ENCODE data around the gene NHLRC4.

Gene NHLRC4

GRCh38 chr16:568401-569258, 1.8 kb downstream of the NHLRC4 start:
- DNase-seq: no peak

DNA sequence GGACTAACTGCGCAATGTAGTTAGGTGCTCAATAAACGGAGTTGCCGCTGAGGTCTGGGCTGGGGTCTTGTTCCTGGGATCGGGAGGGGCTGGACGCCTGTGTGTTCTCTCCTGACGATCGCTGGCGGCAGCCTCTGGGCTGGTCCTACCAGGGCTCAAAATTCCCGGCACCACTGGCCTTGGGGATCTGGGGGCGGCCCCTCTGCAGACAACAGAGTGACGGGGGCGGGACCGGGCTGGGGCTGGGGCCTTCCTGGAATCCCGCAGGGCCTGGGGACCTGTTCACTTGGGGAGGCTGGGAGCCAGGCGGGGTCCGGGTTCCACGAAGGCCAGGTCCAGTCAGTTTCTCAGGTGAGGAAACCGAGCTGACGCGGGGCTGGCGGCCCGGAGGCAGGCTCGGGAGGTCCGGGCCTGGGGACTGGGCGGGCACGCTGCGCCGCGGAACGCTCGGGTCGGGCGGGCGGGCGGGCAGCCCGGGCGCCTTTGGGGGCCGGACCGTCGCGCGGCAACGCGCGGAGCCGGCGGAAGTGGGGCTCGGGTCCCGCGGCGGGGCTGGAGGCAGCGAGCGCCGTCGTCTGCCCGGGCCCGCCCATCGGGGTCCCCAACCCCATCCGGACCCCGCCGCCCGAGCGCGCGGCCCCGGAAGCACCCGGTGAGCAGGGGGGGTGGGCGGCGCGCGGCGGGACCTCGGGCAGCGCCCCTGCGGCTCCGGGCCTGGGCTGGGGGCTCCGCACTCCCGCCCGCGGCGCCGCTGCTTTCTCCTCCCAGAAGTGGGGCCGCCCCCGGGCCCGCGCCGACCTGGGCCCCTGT, 2.8 kb downstream of the NHLRC4 start, which contains the start of gene PIGQ:
Gene PIGQ (plus strand): TSS at position 524 of the 810 bp plus-strand sequence. CDS start 4,107 bp downstream, outside the sequence.
- DNase-seq: peak; percentile 21

DNA sequence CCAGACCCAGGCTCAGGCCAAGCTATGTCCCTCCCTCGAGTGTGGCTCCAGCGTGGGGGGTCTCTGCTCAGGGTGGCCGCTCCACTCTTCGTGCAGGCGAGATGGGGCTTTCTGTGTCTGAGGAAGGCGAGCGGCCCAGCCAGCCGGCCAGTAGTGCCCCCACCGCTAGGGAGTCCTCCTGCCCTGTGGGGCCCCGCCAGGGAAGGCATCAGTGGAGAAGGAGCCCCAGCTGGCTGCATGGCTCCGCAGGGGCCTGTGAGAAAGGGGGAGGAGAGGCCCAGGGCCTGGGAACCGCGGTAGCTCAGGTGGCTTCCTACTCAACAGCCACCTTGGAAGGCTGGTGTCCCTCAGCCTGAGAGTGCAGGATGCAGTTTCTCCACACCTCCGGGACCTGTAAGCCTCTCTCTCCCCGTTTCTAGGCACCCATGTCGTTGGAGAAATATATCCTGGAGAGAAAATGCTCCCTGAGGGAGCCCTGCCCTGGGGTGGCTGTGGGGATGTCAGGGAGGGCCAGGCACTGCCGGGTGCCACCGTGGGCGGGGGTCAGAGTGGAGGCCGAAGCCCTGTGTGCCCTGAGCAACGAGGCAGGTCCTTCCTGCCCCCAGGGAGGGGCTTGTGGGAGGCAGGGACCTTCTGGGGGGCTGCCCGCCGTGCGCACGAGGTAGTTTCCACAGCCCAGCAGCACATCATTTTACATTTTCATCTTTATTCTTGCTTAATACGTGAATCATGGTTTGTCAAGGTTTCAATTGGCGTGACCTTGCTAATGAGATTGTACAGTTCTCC, 6.3 kb downstream of the NHLRC4 start:
- DNase-seq: no peak

GRCh38 chr16:574021-574760, 7.4 kb downstream of the NHLRC4 start:
- DNase-seq: no peak

DNA sequence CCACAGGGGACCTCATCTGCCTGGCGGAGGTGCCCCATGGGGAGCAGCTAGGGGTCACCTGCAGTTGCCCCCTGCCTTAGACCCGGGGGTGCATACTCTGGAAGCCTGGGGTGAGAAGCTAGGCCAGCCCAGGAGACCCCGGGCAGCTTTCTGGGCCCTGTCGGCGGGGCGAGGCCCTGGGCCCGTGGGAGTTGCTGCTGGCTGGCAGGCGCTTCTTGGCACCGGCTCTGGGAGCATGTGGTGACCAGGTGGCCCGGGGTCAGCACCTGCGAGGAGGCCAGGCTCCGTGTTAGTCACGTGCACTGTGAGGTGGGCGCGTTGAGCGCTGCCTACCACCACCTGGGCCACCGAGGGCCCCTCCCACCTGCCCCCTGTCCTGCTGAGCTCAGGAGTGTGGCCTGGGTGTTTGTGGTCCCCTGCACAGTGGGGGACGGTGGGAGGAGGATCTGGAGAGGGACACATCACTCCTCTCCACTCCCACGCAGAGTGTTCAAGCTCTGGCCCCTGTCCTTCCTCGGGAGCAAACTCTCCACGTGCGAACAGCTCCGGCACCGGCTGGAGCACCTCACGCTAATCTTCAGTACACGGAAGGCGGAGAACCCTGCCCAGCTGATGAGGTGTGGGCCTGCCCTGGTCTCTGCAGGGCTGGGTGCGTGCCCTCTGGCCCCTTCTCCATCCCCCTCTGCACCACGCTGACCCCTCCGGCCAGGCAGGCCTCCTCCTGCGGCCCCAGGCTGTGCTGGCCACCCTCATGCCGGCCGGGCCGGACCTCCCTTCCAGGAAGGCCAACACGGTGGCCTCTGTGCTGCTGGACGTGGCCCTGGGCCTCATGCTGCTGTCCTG, 8.8 kb downstream of the NHLRC4 start:
- DNase-seq: no peak

DNA sequence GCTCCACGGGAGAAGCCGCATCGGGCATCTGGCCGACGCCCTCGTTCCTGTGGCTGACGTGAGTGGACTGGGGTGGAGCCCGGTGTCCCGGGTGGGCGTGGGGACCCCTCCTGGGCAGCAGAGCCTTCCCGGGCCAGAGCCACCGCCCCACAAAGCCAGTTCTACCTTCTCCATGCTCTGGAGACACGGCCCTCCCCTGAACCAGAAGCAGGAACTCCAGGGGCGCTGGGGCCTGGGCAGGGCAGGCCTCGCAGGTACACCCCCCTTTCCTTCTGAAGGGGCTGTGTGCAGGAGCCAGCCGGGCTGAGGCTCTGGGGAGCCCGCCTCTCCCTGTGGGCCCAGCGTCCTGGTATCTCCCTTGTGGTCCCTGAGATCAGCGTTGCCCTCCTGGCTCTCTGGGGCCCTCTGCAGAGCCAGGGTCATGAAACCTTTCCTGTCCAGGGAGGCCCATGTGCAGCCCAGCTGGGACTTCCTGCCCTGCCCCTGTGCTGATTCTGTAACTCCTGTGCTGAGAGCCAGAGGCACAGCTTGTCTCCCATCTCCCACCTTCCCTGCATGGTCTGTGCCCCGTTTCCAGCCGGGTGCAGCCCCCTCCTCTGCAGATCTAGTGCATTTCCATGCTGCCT, 9.5 kb downstream of the NHLRC4 start:
- no peak for DNase-seq

- no peak for DNase-seq
Observed at GRCh38 chr16:576823-577201, 10.0 kb downstream of the NHLRC4 start.

DNA sequence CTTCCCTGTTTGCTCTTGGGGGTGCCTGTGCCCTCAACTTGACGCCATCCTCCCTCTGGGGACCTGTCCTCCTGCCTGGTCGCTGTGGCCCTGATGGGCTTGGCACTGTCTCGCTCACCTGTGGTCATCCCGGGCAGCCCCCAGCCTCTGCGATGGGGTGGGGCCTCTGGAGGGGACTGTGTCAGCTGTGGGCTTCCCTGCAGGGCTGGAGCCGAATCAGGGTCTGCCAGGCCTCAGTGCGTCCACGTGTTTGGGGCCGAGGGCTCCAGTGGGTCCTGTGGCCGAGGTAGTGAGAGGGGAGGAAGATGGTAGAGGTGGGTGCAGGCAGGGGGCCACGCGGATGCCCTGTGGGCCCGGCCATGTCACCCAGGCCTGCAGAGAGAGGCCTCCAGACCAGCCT, 11.0 kb downstream of the NHLRC4 start:
- no peak for DNase-seq

DNA sequence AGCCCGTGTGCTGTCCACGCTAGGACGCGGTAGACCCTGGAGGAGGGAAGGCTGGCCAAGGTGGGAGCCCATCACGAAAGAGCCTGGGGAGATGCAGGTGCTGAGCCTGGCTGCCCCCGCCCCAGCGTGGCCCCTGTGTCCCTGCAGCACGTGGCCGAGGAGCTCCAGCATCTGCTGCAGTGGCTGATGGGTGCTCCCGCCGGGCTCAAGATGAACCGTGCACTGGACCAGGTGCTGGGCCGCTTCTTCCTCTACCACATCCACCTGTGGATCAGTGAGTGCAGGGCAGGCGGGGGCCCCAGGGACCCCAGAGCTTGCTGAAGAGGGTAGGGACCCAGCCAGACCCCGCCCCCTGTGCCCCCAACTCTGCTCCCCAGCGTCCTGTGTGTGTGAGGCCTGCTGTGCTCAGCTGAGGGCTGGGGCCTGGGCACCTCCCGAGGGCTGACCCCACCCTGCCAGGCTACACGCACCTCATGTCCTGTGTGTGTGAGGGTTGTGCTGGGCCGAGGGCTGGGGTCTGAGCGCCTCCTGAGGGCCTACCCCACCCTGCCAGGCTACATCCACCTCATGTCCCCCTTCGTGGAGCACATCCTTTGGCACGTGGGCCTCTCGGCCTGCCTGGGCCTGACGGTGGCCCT, 11.5 kb downstream of the NHLRC4 start:
- no peak for DNase-seq

DNA sequence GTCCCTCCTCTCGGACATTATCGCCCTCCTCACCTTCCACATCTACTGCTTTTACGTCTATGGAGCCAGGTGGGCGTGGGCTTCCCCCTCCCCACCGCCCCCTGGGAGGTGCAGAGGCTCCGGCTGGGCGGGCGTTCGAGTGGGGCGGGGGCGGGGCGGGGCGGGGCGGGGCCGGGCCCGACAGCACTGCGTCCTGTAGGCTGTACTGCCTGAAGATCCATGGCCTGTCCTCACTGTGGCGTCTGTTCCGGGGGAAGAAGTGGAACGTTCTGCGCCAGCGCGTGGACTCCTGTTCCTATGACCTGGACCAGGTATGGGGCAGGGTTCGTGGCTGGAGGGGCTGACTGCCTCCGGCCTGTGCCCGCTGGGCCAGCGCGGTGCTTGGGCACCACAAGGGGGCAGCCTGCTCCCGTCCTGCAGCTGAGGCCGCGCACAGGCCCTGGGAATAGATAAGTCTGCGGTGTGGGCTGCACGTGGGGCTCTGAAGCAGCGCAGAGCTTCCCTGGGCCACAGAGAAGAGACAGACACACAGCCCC, 12.1 kb downstream of the NHLRC4 start:
- no peak for DNase-seq

DNA sequence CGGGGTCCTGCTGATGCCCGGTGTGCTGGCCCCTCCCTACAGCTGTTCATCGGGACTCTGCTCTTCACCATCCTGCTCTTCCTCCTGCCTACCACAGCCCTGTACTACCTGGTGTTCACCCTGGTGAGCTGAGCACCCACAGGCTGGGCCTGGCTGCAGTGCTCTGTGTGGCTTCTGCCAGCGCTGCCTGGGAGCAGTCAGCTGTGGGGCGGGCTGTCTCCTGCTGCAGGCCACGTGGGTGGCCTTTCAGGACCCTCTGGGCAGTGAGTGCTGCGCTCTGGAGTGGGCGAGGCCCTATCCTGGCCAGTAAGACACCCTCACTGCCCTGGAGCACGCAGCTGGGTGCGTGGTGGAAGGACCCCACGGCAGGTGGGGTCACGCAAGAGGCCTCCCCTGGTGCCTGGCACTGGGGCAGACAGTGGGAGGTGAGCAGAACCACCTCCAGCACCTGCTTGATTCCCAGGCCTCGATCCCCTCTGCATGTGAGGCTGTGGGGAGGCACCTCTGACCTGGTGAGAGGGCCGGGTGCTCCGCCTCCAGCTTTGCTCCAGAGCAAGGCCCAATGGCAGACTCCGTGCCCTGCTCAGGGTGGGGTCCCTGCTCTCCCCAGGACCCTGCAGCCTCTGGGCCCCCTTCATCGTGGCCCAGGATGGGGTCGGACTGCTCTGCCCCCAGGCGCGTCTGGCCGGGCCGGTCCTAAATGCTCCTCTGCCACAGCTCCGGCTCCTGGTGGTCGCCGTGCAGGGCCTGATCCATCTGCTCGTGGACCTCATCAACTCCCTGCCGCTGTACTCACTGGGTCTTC, 13.5 kb downstream of the NHLRC4 start:
- no peak for DNase-seq

DNA sequence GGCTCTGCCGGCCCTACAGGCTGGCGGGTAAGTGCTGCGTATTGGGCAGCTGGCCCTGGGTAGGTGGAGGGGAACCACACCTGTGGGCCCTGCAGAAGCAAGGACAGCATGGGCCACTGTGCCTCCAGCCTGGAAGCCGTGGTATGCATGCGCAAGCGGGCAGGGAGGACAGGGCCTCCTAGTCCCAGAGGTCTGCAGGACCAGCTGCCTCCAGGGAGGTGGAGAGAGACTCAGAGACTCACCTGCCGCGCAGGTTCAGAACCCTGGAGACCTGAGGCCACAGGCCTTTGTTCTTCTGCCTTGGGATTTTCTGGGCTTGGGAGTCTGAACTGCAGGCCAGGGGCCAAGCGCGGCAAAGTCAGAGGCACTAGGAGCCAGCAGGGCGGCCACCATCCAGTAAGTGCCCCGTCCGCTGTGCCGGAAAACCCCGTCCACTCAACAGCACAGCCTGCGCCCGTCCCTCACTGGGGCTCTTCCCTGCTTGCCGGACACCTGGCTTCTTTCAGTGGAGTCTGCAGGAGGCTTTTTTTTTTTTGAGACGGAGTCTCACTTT, 14.2 kb downstream of the NHLRC4 start:
- DNase-seq: no peak

DNA sequence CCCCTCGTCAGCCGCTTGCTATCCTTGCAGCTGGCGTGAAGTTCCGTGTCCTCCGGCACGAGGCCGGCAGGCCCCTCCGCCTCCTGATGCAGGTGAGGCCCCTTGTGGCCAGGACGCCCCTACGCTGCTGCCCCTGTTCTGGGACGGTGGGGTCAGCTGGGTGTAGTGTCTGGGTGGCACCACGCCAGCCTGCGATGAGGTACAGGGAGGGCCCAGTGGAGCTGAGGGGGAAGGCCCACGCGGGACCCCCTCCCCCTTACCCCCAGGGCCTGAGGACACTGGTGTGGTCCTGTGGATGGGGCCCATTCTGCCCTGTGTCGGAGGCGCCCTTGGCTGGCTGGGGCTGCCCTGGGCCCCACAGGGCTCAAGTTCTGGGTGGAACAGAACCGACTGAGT, 15.4 kb downstream of the NHLRC4 start:
- DNase-seq: no peak

DNA sequence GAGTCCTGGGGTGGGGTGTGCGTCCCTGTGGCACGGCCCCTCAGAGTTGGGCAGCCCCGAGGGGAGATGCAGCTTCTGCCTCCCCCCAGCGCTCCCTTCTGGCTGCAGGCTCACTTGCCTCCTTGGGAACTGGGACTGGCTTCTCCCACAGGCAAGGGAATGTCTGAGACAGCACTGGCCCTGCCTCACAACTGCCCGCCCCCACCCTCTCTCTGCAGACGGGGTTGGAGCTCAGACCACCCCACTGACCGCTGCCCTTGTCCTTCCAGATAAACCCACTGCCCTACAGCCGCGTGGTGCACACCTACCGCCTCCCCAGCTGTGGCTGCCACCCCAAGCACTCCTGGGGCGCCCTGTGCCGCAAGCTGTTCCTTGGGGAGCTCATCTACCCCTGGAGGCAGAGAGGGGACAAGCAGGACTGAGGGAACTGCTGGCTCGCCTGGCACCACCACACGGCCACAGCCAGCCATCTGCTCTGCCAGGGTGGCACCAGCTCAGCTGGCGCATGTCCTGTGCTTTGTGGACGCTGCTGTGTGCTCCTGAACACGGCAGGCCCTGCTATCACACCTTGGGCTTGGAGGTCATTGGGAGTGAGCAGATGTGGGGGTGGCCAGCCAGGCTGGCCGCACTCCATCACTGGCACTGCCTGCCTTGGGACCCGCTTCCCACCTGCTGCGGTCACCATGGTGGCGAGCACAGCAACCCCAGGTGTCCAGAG, 16.0 kb downstream of the NHLRC4 start:
- peak; percentile 31 for DNase-seq

DNA sequence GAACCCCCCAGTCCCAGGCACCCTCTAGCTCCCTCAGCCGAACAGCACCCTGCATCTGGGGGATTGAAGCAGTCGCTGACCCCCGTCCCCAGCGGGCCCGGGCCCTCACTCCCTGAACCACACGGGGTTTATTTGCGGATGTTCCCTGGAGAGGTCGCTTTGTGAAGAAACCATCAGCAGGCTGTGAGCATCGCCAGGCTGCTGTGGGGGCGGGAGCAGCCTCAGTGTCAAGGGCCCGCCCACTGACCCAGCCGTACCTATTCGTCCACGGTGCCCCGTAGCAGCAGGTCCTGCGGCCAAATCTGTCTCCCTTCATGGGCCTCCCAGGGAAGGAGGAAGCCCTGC, 16.6 kb downstream of the NHLRC4 start:
- DNase-seq: peak; percentile 27

DNA sequence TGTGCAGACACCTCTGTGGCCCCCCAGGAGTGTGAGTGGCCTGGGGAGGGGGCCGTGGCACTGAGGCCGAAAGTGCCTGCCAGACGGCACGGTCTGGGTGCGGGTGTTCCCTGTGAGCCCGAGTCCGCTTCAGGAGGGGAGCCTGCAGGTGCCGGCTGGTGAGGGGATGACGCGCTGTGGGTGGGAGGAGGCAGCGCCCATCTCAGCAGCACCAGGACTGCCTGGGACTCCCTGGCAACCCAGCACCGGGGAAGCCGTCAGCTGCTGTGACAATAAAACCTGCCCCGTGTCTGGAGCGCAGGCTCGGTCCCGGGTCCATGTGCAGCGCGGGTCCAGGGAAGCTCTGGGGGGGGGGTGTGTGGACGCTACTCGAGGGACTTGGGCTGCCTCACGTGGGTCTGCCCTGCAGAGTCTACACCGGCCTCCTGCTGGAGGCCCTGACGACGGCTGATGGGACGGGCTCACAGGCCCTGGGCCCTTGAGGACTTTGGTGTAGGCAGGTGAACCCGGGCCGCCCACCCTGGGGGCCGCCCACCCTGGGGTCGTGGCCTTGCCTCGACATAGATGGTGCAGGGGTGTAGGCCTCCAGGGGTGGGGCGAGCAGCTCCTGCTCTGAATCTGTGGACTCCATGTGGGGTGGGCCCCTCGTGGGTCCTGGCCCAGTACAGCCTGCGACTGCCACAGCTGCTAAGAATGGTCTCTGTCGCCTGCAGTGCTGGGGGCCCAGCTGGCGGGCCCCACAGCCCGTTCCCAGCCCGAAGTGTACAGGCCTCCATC, 17.2 kb downstream of the NHLRC4 start:
- DNase-seq: no peak

DNA sequence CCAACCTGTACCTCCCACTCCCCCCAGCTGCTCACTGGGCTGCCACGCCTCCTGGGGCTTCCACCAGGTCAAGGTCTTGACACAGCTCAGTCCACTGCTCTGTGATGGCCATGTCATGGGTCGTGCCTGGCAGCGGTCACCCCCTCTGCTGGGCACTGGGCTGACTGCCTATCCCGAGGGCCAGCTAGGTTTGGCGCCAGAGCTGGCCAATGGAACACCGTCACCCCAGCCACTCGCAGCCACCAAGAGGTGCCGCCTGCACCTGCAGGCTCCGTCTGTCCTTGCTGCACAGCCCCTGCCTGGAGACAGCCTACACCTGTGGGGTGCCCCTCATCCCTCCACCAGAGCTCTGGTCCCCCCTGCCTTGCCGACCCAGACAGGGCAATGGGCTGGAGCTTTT, 18.5 kb downstream of the NHLRC4 start:
- DNase-seq: no peak

Data from DMS 273 treated with DMSO at 0.1 percent for 48 hours (cell line).